OCI-LY7 (cell line): ENCODE results near the gene TTC33. TPM values are rescaled to one million over a fixed set of nuclear protein-coding genes. Genes with fewer than 3 reads are reported as not detected.

Experiments
- BruUV-seq: library from RNA; stranded (reverse); fragments of 400-500 nt; replicated peaks from 2 replicates; lab custom pipeline; 2021; lab: Mats Ljungman, UMichigan
- CTCF ChIA-PET: fragments of 300-600 bp; sonication (Branson Sonifier 250); formaldehyde crosslinking; loops from one replicate; lab custom pipeline; 2022; ENCODE audit warnings: antibody characterized with exemption; ENCODE audit not compliant: unreplicated experiment; lab: Charles Lee
- POLR2A ChIA-PET: fragments of 300-600 bp; sonication (Branson Sonifier 250); formaldehyde crosslinking; loops from one replicate; lab custom pipeline; 2022; ENCODE audit warnings: antibody characterized with exemption; lab: Charles Lee
- DNase-seq: peaks from one replicate; pipeline ENCODE4 v3.0.0-alpha.2; 2015; ENCODE audit warnings: low spot score
- H2AFZ ChIP-seq: fragments of 200-600 bp; sonication (generic), shearing (Covaris generic); 2 replicates; pipeline ENCODE4 v1.6.1; 2014; ENCODE audit warnings: mild to moderate bottlenecking, antibody characterized with exemption, low read length, moderate library complexity
- H3K27ac ChIP-seq: fragments of 200-600 bp; sonication (generic); 2 replicates; pipeline ENCODE4 v1.5.1; 2014; ENCODE audit warnings: mixed run types, low read depth, mild to moderate bottlenecking, moderate library complexity, low read length, inconsistent platforms; ENCODE audit not compliant: poor library complexity, severe bottlenecking
- H3K36me3 ChIP-seq: fragments of 200-600 bp; sonication (generic); 2 replicates; pipeline ENCODE4 v1.6.1; 2014; ENCODE audit warnings: mild to moderate bottlenecking, antibody characterized with exemption, low read length, moderate library complexity, mixed read lengths; ENCODE audit not compliant: insufficient read depth
- H3K4me1 ChIP-seq: fragments of 200-600 bp; sonication (generic); 2 replicates; pipeline ENCODE4 v1.5.1; 2014; ENCODE audit warnings: mild to moderate bottlenecking, low read length; ENCODE audit not compliant: insufficient read depth, poor library complexity, severe bottlenecking
- H3K4me2 ChIP-seq: fragments of 200-600 bp; sonication (generic); 2 replicates; pipeline ENCODE4 v1.6.1; 2014; ENCODE audit warnings: mild to moderate bottlenecking, low read length
- H3K4me3 ChIP-seq: fragments of 200-600 bp; sonication (generic); 2 replicates; pipeline ENCODE4 v1.5.1; 2014; ENCODE audit warnings: mild to moderate bottlenecking, low read depth, low read length; ENCODE audit not compliant: poor library complexity, severe bottlenecking
- H3K79me2 ChIP-seq: fragments of 200-600 bp; sonication (generic); 2 replicates; pipeline ENCODE4 v1.6.1; 2016; ENCODE audit warnings: low read depth, mild to moderate bottlenecking, low read length, moderate library complexity, mixed read lengths; ENCODE audit not compliant: insufficient read depth
- H3K9me2 ChIP-seq: fragments of 200-600 bp; sonication (generic); 2 replicates; pipeline ENCODE4 v1.6.1; 2016; ENCODE audit warnings: mild to moderate bottlenecking, low read length, mixed read lengths; ENCODE audit not compliant: insufficient read depth
- H3K9me3 ChIP-seq: fragments of 200-600 bp; sonication (generic); 2 replicates; pipeline ENCODE4 v1.6.1; 2014; ENCODE audit warnings: mild to moderate bottlenecking, mixed run types, low read length, mixed read lengths
- H4K20me1 ChIP-seq: fragments of 200-600 bp; sonication (generic); 2 replicates; pipeline ENCODE4 v1.6.1; 2014; ENCODE audit warnings: mild to moderate bottlenecking, antibody characterized with exemption, low read length, moderate library complexity, mixed read lengths; ENCODE audit not compliant: insufficient read depth
- CTCF ChIP-seq: fragments of 200-600 bp; sonication (generic); conservative IDR thresholded peaks from 2 replicates; pipeline ENCODE4 v1.5.1; 2014; ENCODE audit warnings: mild to moderate bottlenecking, antibody characterized with exemption, low read length, moderate library complexity, mixed read lengths
- EZH2phosphoT487 ChIP-seq: fragments of 200-600 bp; sonication (generic); IDR thresholded peaks from 2 replicates; pipeline ENCODE4 v1.6.1; 2018; ENCODE audit warnings: low read depth, borderline replicate concordance, mild to moderate bottlenecking, mixed run types, antibody characterized with exemption, low read length, moderate library complexity, mixed read lengths
- intact Hi-C: fragments of 100-400 bp; cut with micrococcal nuclease; formaldehyde crosslinking; loops from one replicate; pipeline ENCODE4 v1.10.0; 2022; ENCODE audit not compliant: unreplicated experiment
- total RNA-seq, 2 experiments: library from RNA; depleted of rRNA in 1 of 2; stranded (reverse); fragments of >200 nt in 1 of 2; shearing (Covaris generic) in 1 of 2; gene quantifications; 2 replicates each; pipeline ENCODE4 v1.2.3, GENCODE V29; 2014 to 2022

Gene TTC33
- total RNA-seq, 2 experiments from 2014 or later: 15.9 to 20.5 TPM

GRCh38 chr5:40780199-40780598 is 24.4 kb upstream of the TTC33 start:
- no peak overlapping the region for H3K4me2 ChIP-seq
- H3K4me1 ChIP-seq: peaks cover 9% of the 10 kb centered on the region
- H3K9me3 ChIP-seq: no peaks in the 10 kb centered on the region
- H3K27ac ChIP-seq: no peak overlapping the region
- BruUV-seq: no TSS peak
- H3K4me3 ChIP-seq: no peak overlapping the region
- H4K20me1 ChIP-seq: peaks cover 28% of the 10 kb centered on the region
- ChIA-PET POLR2A (interaction anchor here (0.6 to 0.9 kb wide), 2 partner anchors 11 to 62 kb away, joined by 3 read pairs; no protein-coding TSS in a partner anchor), CTCF (no interaction called here)
- intact Hi-C loops: no loop called here
- H3K79me2 ChIP-seq: peaks cover 72% of the 10 kb centered on the region
- H3K36me3 ChIP-seq: peaks cover 26% of the 10 kb centered on the region
- no peak overlapping the region for H2AFZ ChIP-seq
- no peak for TF ChIP-seq EZH2phosphoT487
- TF ChIP-seq CTCF: no peak
- no peak for DNase-seq
- no peaks in the 10 kb centered on the region for H3K9me2 ChIP-seq

GRCh38 chr5:40779561-40779960 is 23.8 kb upstream of the TTC33 start:
- no peak overlapping the region for H3K4me2 ChIP-seq
- no peak overlapping the region for H3K27ac ChIP-seq
- peaks cover 33% of the 10 kb centered on the region for H3K36me3 ChIP-seq
- H3K9me3 ChIP-seq: no peaks in the 10 kb centered on the region
- TF ChIP-seq CTCF (no peak), EZH2phosphoT487 (no peak)
- H3K79me2 ChIP-seq: peaks cover 65% of the 10 kb centered on the region
- ChIA-PET CTCF (no interaction called here), POLR2A (interaction anchor here (0.6 kb wide), 1 partner anchor 62 kb away, joined by 3 read pairs; no protein-coding TSS in a partner anchor)
- H3K9me2 ChIP-seq: no peaks in the 10 kb centered on the region
- intact Hi-C loops: no loop called here
- H3K4me1 ChIP-seq: peaks cover 9% of the 10 kb centered on the region
- no TSS peak for BruUV-seq
- no peak for DNase-seq
- H4K20me1 ChIP-seq: peaks cover 28% of the 10 kb centered on the region
- no peak overlapping the region for H2AFZ ChIP-seq
- no peak overlapping the region for H3K4me3 ChIP-seq

DNA sequence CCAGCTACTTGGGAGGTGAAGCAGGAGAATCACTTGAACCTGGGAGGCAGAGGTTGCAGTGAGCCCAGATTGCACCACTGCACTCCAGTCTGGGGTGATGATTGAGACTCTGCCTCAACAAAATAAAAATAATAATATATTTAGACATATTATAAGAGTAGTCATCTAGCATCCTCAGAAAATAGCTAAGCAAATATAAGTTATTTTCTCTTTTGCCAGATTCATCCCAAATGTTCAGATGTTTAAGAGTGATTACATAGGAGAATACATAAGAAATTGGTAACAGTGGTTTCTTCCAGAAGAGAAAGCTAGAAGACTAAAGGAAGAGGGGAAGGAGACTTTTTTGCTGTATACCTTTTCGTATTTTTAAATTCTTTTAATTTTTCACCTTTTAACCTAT is 22.4 kb upstream of the TTC33 start:
- intact Hi-C loops: no loop called here
- ChIA-PET POLR2A (interaction anchor here (0.7 to 1.8 kb wide), 5 partner anchors 8 to 30 kb away, joined by 3 to 8 read pairs (median 4); no protein-coding TSS in a partner anchor), CTCF (no interaction called here)
- Histone ChIP-seq H3K79me2 (peaks cover 51% of the 10 kb centered on the region), H3K4me1 (peaks cover 9% of the 10 kb centered on the region), H3K9me3 (no peaks in the 10 kb centered on the region), H4K20me1 (peaks cover 25% of the 10 kb centered on the region), H3K27ac (no peak overlapping the region), H3K4me2 (no peak overlapping the region), H3K9me2 (no peaks in the 10 kb centered on the region), H3K4me3 (no peak overlapping the region), H2AFZ (no peak overlapping the region), H3K36me3 (peaks cover 46% of the 10 kb centered on the region)
- no TSS peak for BruUV-seq
- DNase-seq: no peak
- no peak for TF ChIP-seq CTCF
- no peak for TF ChIP-seq EZH2phosphoT487
